Muscle of leg (tissue), 11 donors: ENCODE measurements around the gene DPH6. TPM values are rescaled to one million over a fixed set of nuclear protein-coding genes. Genes with fewer than 3 reads are reported as not detected.
A peak's percentile ranks its signal among the peaks of the same experiment; 100 is the strongest.
"Not testable (repeated sequence)": the region's sequence is repeated elsewhere in the genome, so short reads cannot be mapped to it uniquely, and the experiment has no call there.

Source experiments
- DNase-seq: peaks from one replicate; pipeline ENCODE4 v3.0.0; 2013
- H3K27ac ChIP-seq: one replicate; pipeline ENCODE4 v1.5.1; 2013; ENCODE audit warnings: mild to moderate bottlenecking, low read length, control low read depth
- H3K27me3 ChIP-seq: one replicate; pipeline ENCODE4 v1.6.1; 2013; ENCODE audit warnings: low read length; ENCODE audit not compliant: control insufficient read depth, insufficient read depth
- H3K36me3 ChIP-seq: one replicate; pipeline ENCODE4 v1.6.1; 2013; ENCODE audit warnings: low read length; ENCODE audit not compliant: control insufficient read depth, insufficient read depth
- H3K4me1 ChIP-seq: one replicate; pipeline ENCODE4 v1.6.1; 2013; ENCODE audit warnings: low read length; ENCODE audit not compliant: control insufficient read depth, insufficient read depth
- H3K4me3 ChIP-seq: one replicate; pipeline ENCODE4 v1.5.1; 2013; ENCODE audit warnings: low read length, control low read depth
- H3K9me3 ChIP-seq: replicated peaks from 2 replicates; pipeline ENCODE4 v1.6.1; 2013; ENCODE audit warnings: low read depth, low read length; ENCODE audit not compliant: control insufficient read depth
- WGBS: methylation state at CpG from one replicate; pipeline ENCODE4 v1.1.5; 2013; ENCODE audit warnings: missing lambda C conversion rate; ENCODE audit not compliant: insufficient coverage; 5-methylcytosine and 5-hydroxymethylcytosine counted together
- polyA plus RNA-seq, 8 donors: library from polyadenylated mRNA; unstranded; fragments of 120-200 nt; gene quantifications; one replicate each; pipeline versions ENCODE4 v1.2.1 to v1.2.3, GENCODE V29; 2013; ENCODE audit warnings: inconsistent platforms in 1 of 8, low replicate concordance in 1 of 8; ENCODE audit not compliant: insufficient read length in 8 of 8, insufficient read depth in 1 of 8
- total RNA-seq: library from RNA; stranded (reverse); fragments of 120-200 nt; gene quantifications from one replicate; pipeline ENCODE4 v1.2.4, GENCODE V29; 2013

Gene DPH6
- total and polyA plus RNA-seq, 9 donors = 9.8 to 23.1 (median 15.2) TPM

DNA sequence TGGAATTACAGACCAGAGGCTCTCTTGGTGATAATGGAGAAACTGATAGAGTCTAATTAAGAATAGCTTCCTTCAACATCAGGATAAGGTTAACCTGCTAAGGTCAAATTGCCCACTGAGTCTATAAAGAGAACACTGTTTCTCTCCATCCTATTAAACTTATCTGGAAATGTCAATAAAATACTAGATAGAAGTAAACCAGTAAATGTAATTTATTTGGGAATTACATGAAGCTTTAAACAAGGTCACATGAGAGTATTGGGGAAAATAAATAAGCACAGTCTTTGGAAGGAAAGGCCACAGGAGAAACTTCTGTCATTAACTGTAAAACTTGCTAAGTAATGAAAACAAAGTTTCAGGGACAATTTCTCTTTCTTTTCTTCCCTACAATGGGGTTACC lies 118.5 kb downstream of the DPH6 start:
- DNase-seq = no peak
- no peak overlapping the region for H3K27ac ChIP-seq
- no peak overlapping the region for H3K4me3 ChIP-seq
- H3K9me3 ChIP-seq = no peaks in the 10 kb centered on the region
- H3K27me3 ChIP-seq = no peaks in the 10 kb centered on the region
- no peaks in the 10 kb centered on the region for H3K36me3 ChIP-seq
- H3K4me1 ChIP-seq = no peaks in the 10 kb centered on the region

DNA sequence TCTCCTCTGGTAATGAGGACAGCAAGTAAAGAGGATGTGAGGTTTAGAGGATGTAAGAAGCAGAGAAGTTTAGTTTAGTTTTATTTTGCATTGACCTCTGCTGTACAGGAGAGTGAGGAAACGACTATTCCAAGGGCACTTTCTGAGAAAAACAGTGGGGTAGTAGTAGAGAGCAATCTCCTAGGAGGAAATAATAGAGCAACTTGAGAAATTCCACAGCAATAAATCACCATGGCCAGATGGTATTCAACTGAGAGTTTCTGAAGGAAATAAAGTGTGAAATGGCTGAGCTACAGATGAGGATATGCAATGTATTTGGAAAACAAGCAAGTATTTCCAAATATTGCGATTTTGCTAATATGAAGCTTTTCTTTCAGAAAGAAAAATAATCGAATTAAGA lies 118.9 kb downstream of the DPH6 start:
- no peaks in the 10 kb centered on the region for H3K4me1 ChIP-seq
- H3K27ac ChIP-seq = no peak overlapping the region
- no CpG with 5 or more reads among the region's 3 CpGs for WGBS
- no peak overlapping the region for H3K4me3 ChIP-seq
- no peaks in the 10 kb centered on the region for H3K36me3 ChIP-seq
- no peaks in the 10 kb centered on the region for H3K9me3 ChIP-seq
- no peaks in the 10 kb centered on the region for H3K27me3 ChIP-seq
- peak; percentile 36 for DNase-seq

- Histone ChIP-seq H3K27me3 (no peaks in the 10 kb centered on the region), H3K4me3 (no peak overlapping the region), H3K4me1 (no peaks in the 10 kb centered on the region), H3K36me3 (no peaks in the 10 kb centered on the region), H3K27ac (no peak overlapping the region), H3K9me3 (no peaks in the 10 kb centered on the region)
- no peak for DNase-seq
- WGBS = no CpG with 5 or more reads among the region's 1 CpG
Measured at GRCh38 chr15:35410775-35411174, 135.2 kb downstream of the DPH6 start.

- no peak overlapping the region for H3K4me3 ChIP-seq
- H3K4me1 ChIP-seq = no peaks in the 10 kb centered on the region
- H3K36me3 ChIP-seq = no peaks in the 10 kb centered on the region
- H3K27me3 ChIP-seq = no peaks in the 10 kb centered on the region
- DNase-seq = peak; percentile 62
- no peak overlapping the region for H3K27ac ChIP-seq
- H3K9me3 ChIP-seq = no peaks in the 10 kb centered on the region
- WGBS = no CpG with 5 or more reads among the region's 3 CpGs
Measured at GRCh38 chr15:35399901-35400300, 146.1 kb downstream of the DPH6 start.

GRCh38 chr15:35397027-35397426 lies 148.9 kb downstream of the DPH6 start:
- Histone ChIP-seq H3K27ac (no peak overlapping the region), H3K4me1 (no peaks in the 10 kb centered on the region), H3K27me3 (no peaks in the 10 kb centered on the region), H3K4me3 (no peak overlapping the region), H3K36me3 (no peaks in the 10 kb centered on the region), H3K9me3 (no peaks in the 10 kb centered on the region)
- DNase-seq = no peak

DNA sequence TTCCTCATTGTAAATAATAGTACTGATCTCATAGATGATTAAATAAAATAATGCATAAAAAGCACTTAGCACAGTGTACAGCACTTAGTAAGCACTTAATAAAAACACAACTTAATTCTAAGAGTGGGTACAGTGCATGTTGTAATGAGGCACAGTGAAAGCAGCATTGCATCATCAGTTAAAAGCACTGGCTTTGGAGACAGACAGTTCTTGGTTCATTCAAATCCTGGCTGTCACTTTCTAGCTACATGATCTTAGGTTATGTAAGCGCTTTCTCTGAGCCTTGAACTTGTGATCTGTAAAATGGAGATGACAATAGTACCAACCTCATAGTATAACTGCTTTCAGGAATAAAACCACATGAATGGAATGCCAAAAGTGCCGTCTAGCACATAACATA lies 151.5 kb downstream of the DPH6 start:
- H3K27me3 ChIP-seq = no peaks in the 10 kb centered on the region
- H3K4me3 ChIP-seq = no peak overlapping the region
- no peaks in the 10 kb centered on the region for H3K9me3 ChIP-seq
- no peaks in the 10 kb centered on the region for H3K4me1 ChIP-seq
- DNase-seq = no peak
- H3K36me3 ChIP-seq = no peaks in the 10 kb centered on the region
- H3K27ac ChIP-seq = no peak overlapping the region
- WGBS = no CpG with 5 or more reads among the region's 2 CpGs

DNA sequence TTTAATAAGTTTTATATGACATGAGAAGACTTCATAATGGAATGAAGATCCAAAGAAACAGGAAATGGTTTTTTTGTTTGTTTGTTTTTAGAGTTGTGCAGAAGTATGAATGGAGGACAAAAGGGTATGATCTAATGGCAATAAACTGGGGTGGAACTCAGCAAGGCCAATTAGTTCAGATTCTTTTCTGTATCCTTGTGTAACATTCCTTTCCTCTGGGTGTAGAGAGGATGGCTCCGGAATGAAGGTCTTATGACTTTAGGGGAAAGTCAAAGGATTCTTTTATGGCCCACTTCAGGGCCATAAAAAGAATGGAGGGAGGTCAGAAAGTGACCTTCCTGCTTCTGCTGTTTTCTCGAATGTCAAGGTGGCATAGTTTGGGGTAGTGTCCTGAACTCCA lies 152.6 kb downstream of the DPH6 start:
- Histone ChIP-seq H3K27me3 (no peaks in the 10 kb centered on the region), H3K4me3 (no peak overlapping the region), H3K36me3 (no peaks in the 10 kb centered on the region), H3K4me1 (no peaks in the 10 kb centered on the region), H3K27ac (no peak overlapping the region), H3K9me3 (no peaks in the 10 kb centered on the region)
- WGBS = no CpG with 5 or more reads among the region's 2 CpGs
- no peak for DNase-seq

DNA sequence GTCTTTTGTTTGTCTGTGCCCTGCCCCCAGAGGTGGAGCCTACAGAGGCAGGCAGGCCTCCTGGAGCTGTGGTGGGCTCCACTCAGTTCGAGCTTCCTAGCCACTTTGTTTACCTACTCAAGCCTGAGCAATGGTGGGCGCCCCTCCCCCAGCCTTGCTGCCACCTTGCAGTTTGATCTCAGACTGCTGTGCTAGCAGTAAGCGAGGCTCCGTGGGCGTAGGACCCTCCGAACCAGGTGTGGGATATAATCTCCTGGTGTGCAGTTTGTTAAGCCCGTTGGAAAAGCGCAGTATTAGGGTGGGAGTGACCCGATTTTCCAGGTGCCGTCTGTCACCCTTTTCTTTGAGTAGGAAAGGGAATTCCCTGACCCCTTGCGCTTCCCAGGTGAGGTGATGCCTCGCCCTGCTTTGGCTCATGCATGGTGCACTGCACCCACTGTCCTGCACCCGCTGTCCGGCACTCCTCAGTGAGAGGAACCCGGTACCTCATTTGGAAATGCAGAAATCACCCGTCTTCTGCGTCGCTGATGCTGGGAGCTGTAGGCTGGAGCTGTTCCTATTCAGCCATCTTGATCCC lies 154.5 kb downstream of the DPH6 start:
- not testable (repeated sequence) for H3K4me3 ChIP-seq, H3K36me3 ChIP-seq, H3K9me3 ChIP-seq, H3K27me3 ChIP-seq, H3K4me1 ChIP-seq, DNase-seq, H3K27ac ChIP-seq
- 98% methylated on average over 5 of the region's 18 CpGs for WGBS

DNA sequence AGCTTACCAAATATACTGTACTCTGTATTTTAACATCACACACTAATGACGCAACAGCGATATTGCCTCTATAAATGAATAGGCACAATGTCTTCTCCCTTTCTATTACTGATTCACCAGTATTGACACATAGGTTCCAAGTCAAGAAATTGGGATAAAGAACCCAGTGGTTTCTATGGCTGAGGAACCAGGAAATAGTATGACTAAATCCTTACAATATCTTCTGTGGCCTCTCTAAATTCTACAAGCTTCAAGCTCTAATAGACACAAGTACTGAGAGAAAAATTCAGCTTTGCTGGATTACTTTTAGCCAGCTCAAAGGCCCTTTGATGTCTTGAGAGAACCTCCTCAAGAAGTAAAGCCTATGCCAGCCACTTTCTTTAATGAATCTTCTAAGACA lies 162.5 kb downstream of the DPH6 start:
- H3K9me3 ChIP-seq = no peaks in the 10 kb centered on the region
- no peak for DNase-seq
- H3K27ac ChIP-seq = no peak overlapping the region
- no peaks in the 10 kb centered on the region for H3K27me3 ChIP-seq
- no peaks in the 10 kb centered on the region for H3K4me1 ChIP-seq
- no CpG with 5 or more reads among the region's 2 CpGs for WGBS
- no peak overlapping the region for H3K4me3 ChIP-seq
- H3K36me3 ChIP-seq = no peaks in the 10 kb centered on the region

DNA sequence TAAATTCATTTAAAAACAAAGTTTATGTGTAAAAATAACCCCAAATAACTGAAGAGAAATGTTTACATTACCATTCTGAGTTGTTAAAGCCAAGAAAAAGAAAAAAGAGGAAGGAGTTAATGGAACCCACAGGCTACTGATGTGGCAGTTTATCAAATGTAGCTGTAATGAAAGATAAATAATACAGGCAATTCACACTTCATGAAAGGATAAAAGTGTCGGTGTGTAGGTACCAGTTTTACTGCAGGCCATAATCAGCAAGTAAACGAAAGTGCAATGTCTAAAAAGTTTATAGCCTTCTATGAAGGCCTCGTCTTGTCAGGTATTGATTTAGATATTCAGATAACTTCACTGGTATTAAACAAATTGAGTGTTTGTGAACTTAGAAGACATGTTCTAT lies 164.6 kb downstream of the DPH6 start:
- no peaks in the 10 kb centered on the region for H3K27me3 ChIP-seq
- WGBS = no CpG with 5 or more reads among the region's 3 CpGs
- no peaks in the 10 kb centered on the region for H3K9me3 ChIP-seq
- no peaks in the 10 kb centered on the region for H3K4me1 ChIP-seq
- H3K27ac ChIP-seq = no peak overlapping the region
- H3K36me3 ChIP-seq = no peaks in the 10 kb centered on the region
- no peak overlapping the region for H3K4me3 ChIP-seq
- DNase-seq = no peak

DNA sequence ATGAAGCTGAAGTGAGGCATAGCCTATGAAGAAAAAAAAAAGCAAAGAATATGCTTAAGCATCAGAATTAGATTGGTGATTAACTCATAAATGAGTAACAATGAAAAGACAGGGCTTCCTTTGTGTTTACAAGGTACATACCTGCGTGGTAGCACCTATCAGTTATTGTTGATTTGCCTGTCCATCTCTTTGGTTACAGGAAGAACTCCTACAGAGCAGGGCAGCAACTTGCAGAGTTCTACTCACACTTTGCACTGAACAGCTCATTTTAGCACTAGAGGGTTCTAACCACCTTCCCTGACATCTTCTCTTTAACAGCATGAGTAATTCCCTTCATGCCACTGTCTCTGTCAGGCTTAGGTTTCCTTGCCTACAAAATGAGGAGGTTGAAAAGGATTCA lies 166.0 kb downstream of the DPH6 start:
- no peaks in the 10 kb centered on the region for H3K27me3 ChIP-seq

More for the DNA sequence above, 166.0 kb downstream of the DPH6 start:
- H3K4me3 ChIP-seq = no peak overlapping the region
- DNase-seq = no peak
- WGBS = 100% methylated on average over 1 of the region's 1 CpG
- no peaks in the 10 kb centered on the region for H3K4me1 ChIP-seq
- no peaks in the 10 kb centered on the region for H3K9me3 ChIP-seq
- no peaks in the 10 kb centered on the region for H3K36me3 ChIP-seq
- H3K27ac ChIP-seq = no peak overlapping the region
